GM19351 (cell line): Measurements from ENCODE around the gene RTN4RL2.

Source experiments
- ATAC-seq: cut with Tn5 transposase; IDR thresholded peaks from one replicate; pipeline ENCODE4 v1.9.1; 2021; ENCODE audit warnings: mild to moderate bottlenecking, moderate library complexity; ENCODE audit not compliant: unreplicated experiment

The RTN4RL2 gene

DNA sequence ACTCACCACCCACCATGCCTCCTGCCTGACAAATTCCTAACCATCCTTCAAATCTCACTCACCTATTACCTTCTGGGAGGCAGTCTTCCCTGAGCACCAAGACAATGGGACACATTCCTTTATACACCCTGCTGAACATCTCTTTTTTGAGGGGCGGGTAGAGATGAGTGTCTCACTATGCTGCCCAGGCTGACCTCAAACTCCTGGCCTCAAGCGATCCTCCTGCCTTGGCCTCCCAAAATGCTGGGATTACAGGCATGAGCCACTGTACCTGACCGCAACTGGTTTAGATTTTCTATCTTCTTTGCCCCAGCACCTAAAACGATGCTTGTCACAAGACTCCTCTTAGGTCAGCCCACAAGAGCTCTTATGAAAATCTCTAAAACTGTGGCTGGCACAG lies 63.1 kb downstream of the RTN4RL2 start:
- ATAC-seq = no peak
